ENCODE measurements around the gene ZNF710. TPM values are rescaled to one million over a fixed set of nuclear protein-coding genes. Genes with fewer than 3 reads are reported as not detected.

ZNF710 gene
- total and polyA plus RNA-seq, 7 experiments from 2014 or later, result 0.77 to 28.8 (median 19.1) TPM

DNA sequence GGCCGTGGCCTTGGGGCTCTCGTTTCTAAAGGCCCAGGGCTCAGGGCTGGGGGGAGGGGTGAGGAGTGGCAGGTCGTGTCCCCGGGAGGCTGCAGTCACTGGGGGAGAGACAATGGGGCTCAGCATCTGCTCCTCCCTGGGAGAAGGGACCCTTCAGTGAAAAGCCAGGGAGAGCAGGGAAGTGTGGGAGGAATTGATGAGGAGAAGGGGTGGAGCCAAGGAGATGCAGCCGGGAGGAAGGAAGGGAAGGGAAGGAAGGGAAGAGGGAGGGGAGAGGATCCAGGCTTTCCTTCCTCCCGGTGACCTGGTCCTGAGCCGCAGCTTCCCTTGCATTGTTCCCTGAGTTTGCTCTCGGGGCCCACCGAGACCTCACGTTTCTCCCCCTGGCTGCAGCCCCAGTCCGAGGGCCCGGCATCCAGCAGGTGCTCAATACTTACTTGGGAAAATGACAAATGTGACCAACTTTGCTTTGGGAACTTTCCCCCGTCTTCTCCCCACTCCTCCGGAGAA is 1.4 kb upstream of the ZNF710 start:
- H3K27ac Mint-ChIP-seq, result peak overlapping the region in 6 of 9 donors; percentile 25 to 69 (median 44)
- Histone ChIP-seq H3K4me3 (ENCODE audit: low read length) (no peak overlapping the region), H3K27ac (ENCODE audit: low read depth, low read length) (no peak overlapping the region), H3K9me3 (ENCODE audit: control insufficient read depth in 2 of 3, low read length in 3 of 3) (no peaks in the 10 kb centered on the region), H3K36me3 (ENCODE audit: control insufficient read depth in 2 of 3, insufficient read depth in 3 of 3, low read length in 3 of 3) (no peaks in the 10 kb centered on the region), H3K4me1 (ENCODE audit: control insufficient read depth in 2 of 2, insufficient read depth in 2 of 2, low read length in 2 of 2) (peaks cover 5 to 6% of the 10 kb centered on the region in 2 donors), H3K27me3 (ENCODE audit: control insufficient read depth in 2 of 2, insufficient read depth in 2 of 2, low read length in 2 of 2) (no peaks in the 10 kb centered on the region)
- intact Hi-C loops (cut with micrococcal nuclease), result loop anchor here (2.0 to 5.0 kb wide), 5 partner anchors 38 to 101 kb away; no protein-coding TSS in a partner anchor
- H3K27me3 Mint-ChIP-seq, result peaks cover 0 to 21% (median 0%) of the 10 kb centered on the region in 5 donors
- ATAC-seq, result no peak
- peaks cover 28 to 38% (median 31%) of the 10 kb centered on the region in 7 donors for H3K4me1 Mint-ChIP-seq
- H3K36me3 Mint-ChIP-seq, result peaks cover 0 to 3% (median 0%) of the 10 kb centered on the region in 5 donors
- CTCF ChIA-PET, result interaction anchor here (0.5 kb wide), 1 partner anchor 287 kb away, joined by 3 read pairs; no protein-coding TSS in a partner anchor
- H3K9me3 Mint-ChIP-seq, result peaks cover 0 to 5% (median 0%) of the 10 kb centered on the region in 11 donors
- peak overlapping the region in 5 of 10 donors; percentile 15 to 66 (median 38) for H3K4me3 Mint-ChIP-seq
- POLR2A ChIA-PET, result interaction anchor here (0.9 to 1.3 kb wide), 2 partner anchors 14 to 106 kb away, joined by 4 to 6 read pairs; partner anchors contain the start of gene AP3S2
- DNase-seq, result no peak

DNA sequence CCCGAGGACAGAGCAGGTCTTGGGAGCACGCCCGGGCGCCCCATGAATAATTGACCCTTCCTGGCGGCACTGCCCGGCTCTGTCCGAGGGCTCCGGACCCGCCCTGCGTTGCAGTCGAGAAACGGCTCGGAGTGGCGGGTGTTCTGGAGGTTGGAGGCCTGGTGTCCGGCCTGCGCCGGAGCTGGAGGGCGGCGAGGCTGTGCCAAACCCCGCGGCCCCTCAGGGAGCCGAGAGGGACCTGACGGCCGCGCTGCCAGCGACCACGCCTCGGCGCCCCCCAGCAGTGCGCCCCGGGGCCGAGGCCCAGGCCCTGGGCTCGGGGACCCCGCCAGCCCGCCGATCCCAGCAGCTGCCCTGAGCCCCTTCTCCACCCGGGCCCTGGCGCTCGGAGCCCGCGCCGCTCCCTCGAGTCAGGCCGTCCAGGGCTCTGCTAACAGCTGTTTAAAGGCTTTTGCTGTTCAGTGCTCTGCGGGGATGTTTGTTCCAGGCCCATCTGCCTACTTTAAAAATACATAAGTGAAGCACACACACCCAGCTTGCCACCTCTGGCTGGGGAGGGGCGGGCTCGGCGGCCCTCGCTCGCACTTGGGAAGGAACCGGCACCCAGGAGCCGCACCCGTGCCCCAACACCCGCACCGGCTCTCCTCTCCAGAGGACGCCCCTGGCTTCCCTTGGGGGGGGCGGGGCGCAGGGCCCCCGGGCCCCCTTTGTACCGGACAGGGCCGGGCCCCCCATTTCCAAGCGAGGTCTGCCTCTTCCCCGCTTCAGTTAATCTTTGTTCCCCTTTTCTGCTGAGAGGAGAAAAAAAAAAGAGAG is 730 bp upstream of the ZNF710 start:
- CTCF ChIA-PET, result interaction anchor here (0.8 kb wide), 1 partner anchor 71 kb away, joined by 3 read pairs; no protein-coding TSS in a partner anchor
- Mint-ChIP-seq H3K27ac (peak overlapping the region; percentile 89 to 100 (median 93)), H3K27me3 (peaks cover 0 to 17% (median 0%) of the 10 kb centered on the region in 5 donors), H3K9me3 (peaks cover 0 to 5% (median 0%) of the 10 kb centered on the region in 11 donors), H3K36me3 (peaks cover 0 to 3% (median 0%) of the 10 kb centered on the region in 5 donors), H3K4me3 (peak overlapping the region; percentile 89 to 98 (median 98)), H3K4me1 (peaks cover 34 to 43% (median 37%) of the 10 kb centered on the region in 7 donors)
- peaks cover 5 to 6% of the 10 kb centered on the region in 2 donors for H3K4me1 ChIP-seq (ENCODE audit: control insufficient read depth in 2 of 2, insufficient read depth in 2 of 2, low read length in 2 of 2)
- ATAC-seq (no peak), DNase-seq (peak in 3 of 9 donors; percentile 11 to 18 (median 16))
- H3K27me3 ChIP-seq (ENCODE audit: control insufficient read depth in 2 of 2, insufficient read depth in 2 of 2, low read length in 2 of 2), result no peaks in the 10 kb centered on the region
- H3K27ac ChIP-seq (ENCODE audit: low read depth, low read length), result peak overlapping the region; percentile 59
- POLR2A ChIA-PET, result interaction anchor here (0.5 to 0.9 kb wide), 3 partner anchors 59 to 102 kb away, joined by 3 to 6 read pairs (median 4); partner anchors contain the start of gene IDH2
- intact Hi-C loops (cut with micrococcal nuclease), result loop anchor here (1.0 to 5.0 kb wide), 10 partner anchors 13 to 106 kb away; no protein-coding TSS in a partner anchor
- no peaks in the 10 kb centered on the region for H3K9me3 ChIP-seq (ENCODE audit: control insufficient read depth in 2 of 3, low read length in 3 of 3)
- H3K36me3 ChIP-seq (ENCODE audit: control insufficient read depth in 2 of 3, insufficient read depth in 3 of 3, low read length in 3 of 3), result no peaks in the 10 kb centered on the region
- H3K4me3 ChIP-seq (ENCODE audit: low read length), result peak overlapping the region; percentile 86

- peaks cover 0 to 6% (median 0%) of the 10 kb centered on the region in 5 donors for H3K27me3 Mint-ChIP-seq
- Histone ChIP-seq H3K4me3 (ENCODE audit: low read length) (no peak overlapping the region), H3K4me1 (ENCODE audit: control insufficient read depth in 2 of 2, insufficient read depth in 2 of 2, low read length in 2 of 2) (peaks cover 6 to 8% of the 10 kb centered on the region in 2 donors)
These were observed 731 bp downstream of the ZNF710 start for GRCh38 chr15:90001683-90002427.

DNA sequence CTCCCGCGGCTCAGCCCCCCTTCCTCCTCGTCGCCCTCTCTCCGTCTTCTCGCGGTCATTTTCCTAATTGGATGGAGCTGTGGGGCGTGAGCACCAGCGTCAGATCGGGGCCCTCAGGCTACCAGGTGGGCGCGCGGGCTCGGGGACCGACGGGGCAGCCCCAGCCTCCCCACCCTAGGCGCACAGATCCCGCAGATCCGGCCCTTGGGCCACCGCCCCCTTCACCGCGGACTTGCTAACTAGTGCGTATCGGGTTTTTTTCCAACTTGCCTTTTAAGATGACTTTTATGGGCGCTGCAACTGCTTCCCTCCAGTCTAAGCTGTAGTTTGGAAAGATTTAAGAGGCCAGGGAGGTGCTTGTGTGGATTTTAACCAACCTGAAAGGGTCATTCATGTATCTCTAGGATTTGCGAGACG is 1.3 kb downstream of the ZNF710 start:
- peaks cover 9 to 10% of the 10 kb centered on the region in 2 donors for H3K4me1 ChIP-seq (ENCODE audit: control insufficient read depth in 2 of 2, insufficient read depth in 2 of 2, low read length in 2 of 2)
- ChIA-PET POLR2A (interaction anchor here (0.6 to 2.1 kb wide), 6 partner anchors 14 to 527 kb away, joined by 3 to 7 read pairs (median 4); partner anchors contain the start of gene AP3S2), CTCF (no interaction called here)
- peak; percentile 39 for ATAC-seq
- Mint-ChIP-seq H3K27ac (peak overlapping the region; percentile 75 to 95 (median 89)), H3K36me3 (peaks cover 0 to 3% (median 0%) of the 10 kb centered on the region in 5 donors), H3K27me3 (peaks cover 0 to 2% (median 0%) of the 10 kb centered on the region in 5 donors), H3K4me3 (peak overlapping the region; percentile 83 to 98 (median 88)), H3K9me3 (peaks cover 0 to 5% (median 0%) of the 10 kb centered on the region in 11 donors), H3K4me1 (peaks cover 37 to 63% (median 54%) of the 10 kb centered on the region in 7 donors)
- no peaks in the 10 kb centered on the region for H3K27me3 ChIP-seq (ENCODE audit: control insufficient read depth in 2 of 2, insufficient read depth in 2 of 2, low read length in 2 of 2)
- peak overlapping the region; percentile 43 for H3K27ac ChIP-seq (ENCODE audit: low read depth, low read length)
- H3K4me3 ChIP-seq (ENCODE audit: low read length), result peak overlapping the region; percentile 59
- intact Hi-C loops (cut with micrococcal nuclease), result loop anchor here (2.0 to 5.0 kb wide), 4 partner anchors 35 to 65 kb away; no protein-coding TSS in a partner anchor
- no peaks in the 10 kb centered on the region for H3K36me3 ChIP-seq (ENCODE audit: control insufficient read depth in 2 of 3, insufficient read depth in 3 of 3, low read length in 3 of 3)
- H3K9me3 ChIP-seq (ENCODE audit: control insufficient read depth in 2 of 3, low read length in 3 of 3), result no peaks in the 10 kb centered on the region
- DNase-seq, result peak in 4 of 9 donors; percentile 20 to 53 (median 25)

More at GRCh38 chr15:90001683-90002427, 731 bp downstream of the ZNF710 start:
- no peaks in the 10 kb centered on the region for H3K9me3 ChIP-seq (ENCODE audit: control insufficient read depth in 2 of 3, low read length in 3 of 3)
- H3K27ac ChIP-seq (ENCODE audit: low read depth, low read length), result peak overlapping the region; percentile 61
- CTCF ChIA-PET, result interaction anchor here (0.6 kb wide), 1 partner anchor 344 kb away, joined by 3 read pairs; no protein-coding TSS in a partner anchor
- POLR2A ChIA-PET, result interaction anchor here (0.6 to 2.1 kb wide), 6 partner anchors 15 to 527 kb away, joined by 3 to 7 read pairs (median 4); no protein-coding TSS in a partner anchor
- Mint-ChIP-seq H3K36me3 (peaks cover 0 to 3% (median 0%) of the 10 kb centered on the region in 5 donors), H3K4me1 (peaks cover 37 to 57% (median 48%) of the 10 kb centered on the region in 7 donors), H3K27ac (peak overlapping the region; percentile 85 to 97 (median 91)), H3K4me3 (peak overlapping the region; percentile 85 to 98 (median 90)), H3K9me3 (peaks cover 0 to 5% (median 0%) of the 10 kb centered on the region in 11 donors)
- intact Hi-C loops (cut with micrococcal nuclease), result loop anchor here (1.0 to 5.0 kb wide), 11 partner anchors 11 to 108 kb away; no protein-coding TSS in a partner anchor
- ATAC-seq (peak; percentile 68), DNase-seq (peak; percentile 41 to 78 (median 65))
- no peaks in the 10 kb centered on the region for H3K27me3 ChIP-seq (ENCODE audit: control insufficient read depth in 2 of 2, insufficient read depth in 2 of 2, low read length in 2 of 2)
- H3K36me3 ChIP-seq (ENCODE audit: control insufficient read depth in 2 of 3, insufficient read depth in 3 of 3, low read length in 3 of 3), result no peaks in the 10 kb centered on the region

DNA sequence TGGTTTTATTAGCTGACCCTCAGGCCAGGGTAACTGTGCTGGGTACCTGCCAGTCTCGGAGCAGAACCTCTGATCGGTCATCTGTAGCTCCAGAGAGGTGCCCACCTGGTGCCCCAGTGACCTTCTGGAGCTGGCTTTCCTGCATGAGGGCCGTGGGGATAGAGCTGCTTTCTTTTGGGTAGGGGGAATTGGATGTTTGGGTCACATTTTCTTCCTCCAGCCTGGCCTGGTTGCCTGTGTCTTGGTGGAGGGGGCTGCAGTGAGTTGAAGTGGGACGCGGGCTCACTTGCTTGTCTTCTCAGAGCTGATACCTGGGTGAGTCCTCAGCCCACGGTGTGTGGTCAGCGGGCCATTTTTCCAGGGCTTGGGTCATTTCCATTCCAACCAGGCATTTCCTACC is 2.6 kb downstream of the ZNF710 start:
- Mint-ChIP-seq H3K9me3 (peaks cover 0 to 5% (median 0%) of the 10 kb centered on the region in 11 donors), H3K4me1 (peaks cover 47 to 75% (median 67%) of the 10 kb centered on the region in 7 donors), H3K36me3 (peaks cover 0 to 3% (median 0%) of the 10 kb centered on the region in 5 donors), H3K4me3 (peak overlapping the region in 7 of 10 donors; percentile 44 to 98 (median 88)), H3K27me3 (peaks cover 0 to 2% (median 0%) of the 10 kb centered on the region in 5 donors), H3K27ac (peak overlapping the region in 8 of 9 donors; percentile 21 to 91 (median 74))
- POLR2A ChIA-PET, result interaction anchor here (1.1 kb wide), 2 partner anchors 79 to 110 kb away, joined by 3 to 4 read pairs; partner anchors contain the start of gene AP3S2
- intact Hi-C loops (cut with micrococcal nuclease), result loop anchor here (2.0 to 5.0 kb wide), 4 partner anchors 34 to 66 kb away; no protein-coding TSS in a partner anchor
- CTCF ChIA-PET, result interaction anchor here (1.1 kb wide), 1 partner anchor 14 kb away, joined by 3 read pairs; no protein-coding TSS in a partner anchor
- no peak overlapping the region for H3K27ac ChIP-seq (ENCODE audit: low read depth, low read length)
- peaks cover 14 to 15% of the 10 kb centered on the region in 2 donors for H3K4me1 ChIP-seq (ENCODE audit: control insufficient read depth in 2 of 2, insufficient read depth in 2 of 2, low read length in 2 of 2)
- no peaks in the 10 kb centered on the region for H3K36me3 ChIP-seq (ENCODE audit: control insufficient read depth in 2 of 3, insufficient read depth in 3 of 3, low read length in 3 of 3)
- H3K27me3 ChIP-seq (ENCODE audit: control insufficient read depth in 2 of 2, insufficient read depth in 2 of 2, low read length in 2 of 2), result no peaks in the 10 kb centered on the region
- ATAC-seq (no peak), DNase-seq (no peak)
- no peaks in the 10 kb centered on the region for H3K9me3 ChIP-seq (ENCODE audit: control insufficient read depth in 2 of 3, low read length in 3 of 3)
- H3K4me3 ChIP-seq (ENCODE audit: low read length), result no peak overlapping the region

Data from naive thymus-derived CD4-positive, alpha-beta T cell (primary cell).